ENCODE results near the gene IKZF1. TPM values are rescaled to one million over a fixed set of nuclear protein-coding genes. Genes with fewer than 3 reads are reported as not detected.

IKZF1 gene
- total RNA-seq, 1 experiment from 2014 or later, result 2.3 TPM

DNA sequence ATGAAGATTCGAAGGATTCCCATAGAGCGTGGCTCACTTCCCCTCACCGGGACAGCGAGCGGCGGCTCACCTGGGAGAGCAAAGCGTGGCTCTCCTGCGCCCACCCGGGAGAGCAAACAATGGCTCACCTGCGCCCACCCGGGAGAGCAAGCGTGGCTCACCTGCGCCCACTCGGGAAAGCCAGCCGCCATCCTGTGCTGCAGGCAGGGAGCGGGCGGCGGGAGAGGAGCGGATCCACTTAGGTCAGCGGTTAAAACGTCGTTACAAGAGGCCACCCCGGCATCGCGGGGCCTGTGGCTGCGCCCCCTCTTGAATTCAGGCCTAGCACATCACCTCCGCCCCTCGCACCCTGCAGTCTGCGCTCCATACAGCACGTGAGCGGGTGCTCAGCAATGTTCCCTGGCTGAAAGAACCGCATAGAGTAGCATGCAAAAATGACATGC is 146.1 kb downstream of the IKZF1 start (continued):
- TF ChIP-seq, protein P1, sequence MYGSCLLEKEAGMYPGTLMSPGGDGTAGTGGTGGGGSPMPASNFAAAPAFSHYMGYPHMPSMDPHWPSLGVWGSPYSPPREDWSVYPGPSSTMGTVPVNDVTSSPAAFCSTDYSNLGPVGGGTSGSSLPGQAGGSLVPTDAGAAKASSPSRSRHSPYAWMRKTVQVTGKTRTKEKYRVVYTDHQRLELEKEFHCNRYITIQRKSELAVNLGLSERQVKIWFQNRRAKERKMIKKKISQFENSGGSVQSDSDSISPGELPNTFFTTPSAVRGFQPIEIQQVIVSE (CRISPR knock-in tag; IDR thresholded peaks at IDR 0.05; ENCODE audit: borderline replicate concordance), result no peak

Other genes starting within 250 kb of the IKZF1 start
- gene ZPBP, start 211.5 kb upstream of the IKZF1 start, total RNA-seq (2021), result not detected in 3 replicates
- 6.4 to 7.1 TPM (median 6.7 TPM) in 3 replicates for gene FIGNL1, start 145.6 kb downstream of the IKZF1 start, total RNA-seq (2021)

Measured in WTC11 (cell line).